WTC11 (cell line): ENCODE data around the gene TACC2. TPM values are rescaled to one million over a fixed set of nuclear protein-coding genes. Genes with fewer than 3 reads are reported as not detected.

Experiments used
- ATAC-seq: fragments of 200-7000 bp; cut with Tn5 transposase; 2 replicates; pipeline ENCODE4 v1.10.0; 2021; ENCODE audit warnings: mild to moderate bottlenecking, moderate library complexity
- CTCF ChIA-PET: fragments of 300-600 bp; sonication (Branson Sonifier 250); formaldehyde crosslinking; loops from one replicate; lab custom pipeline; 2021; ENCODE audit warnings: antibody characterized with exemption; lab: Charles Lee
- POLR2A ChIA-PET: fragments of 350-600 bp; sonication (Branson Sonifier 250); formaldehyde crosslinking; loops from one replicate; lab custom pipeline; 2021; ENCODE audit warnings: antibody characterized with exemption; lab: Charles Lee
- DNase-seq: peaks from one replicate; pipeline ENCODE4 v3.0.0; 2021; ENCODE audit warnings: low spot score
- H3K27ac Mint-ChIP-seq: 2 replicates; pipeline ENCODE4 v1.8.0; 2021; ENCODE audit warnings: mixed read lengths
- H3K27me3 Mint-ChIP-seq: 2 replicates; pipeline ENCODE4 v1.8.0; 2021; ENCODE audit warnings: low read depth, mild to moderate bottlenecking, moderate library complexity, mixed read lengths
- H3K36me3 Mint-ChIP-seq: 2 replicates; pipeline ENCODE4 v1.8.0; 2021; ENCODE audit warnings: mixed read lengths
- H3K4me1 Mint-ChIP-seq: 2 replicates; pipeline ENCODE4 v1.8.0; 2022; ENCODE audit warnings: mixed read lengths
- H3K4me3 Mint-ChIP-seq: 2 replicates; pipeline ENCODE4 v1.8.0; 2021; ENCODE audit warnings: mild to moderate bottlenecking, moderate library complexity, mixed read lengths
- H3K9me3 Mint-ChIP-seq: 2 replicates; pipeline ENCODE4 v1.8.0; 2021; ENCODE audit warnings: mixed read lengths
- ESRRA ChIP-seq: sonication (generic); formaldehyde crosslinking; IDR thresholded peaks from 2 replicates; pipeline ENCODE4 v1.8.1; 2022; ENCODE audit warnings: mild to moderate bottlenecking, missing genetic modification reagents, borderline replicate concordance
- ETV6 ChIP-seq: sonication (generic); formaldehyde crosslinking; IDR thresholded peaks from 2 replicates; pipeline ENCODE4 v1.8.1; 2022; ENCODE audit warnings: mild to moderate bottlenecking, missing genetic modification reagents
- JAZF1 ChIP-seq: fragments of 250-450 bp; sonication (Bioruptor Pico); IDR thresholded peaks from 2 replicates; pipeline ENCODE4 v1.9.0; 2021; ENCODE audit warnings: moderate library complexity, mild to moderate bottlenecking, inconsistent platforms
- KAT7 ChIP-seq: sonication (generic); formaldehyde crosslinking; IDR thresholded peaks from 2 replicates; pipeline ENCODE4 v1.8.1; 2023; ENCODE audit warnings: missing genetic modification reagents, mild to moderate bottlenecking, borderline replicate concordance
- MXD4 ChIP-seq: fragments of 250-450 bp; sonication (Bioruptor Pico); IDR thresholded peaks from 2 replicates; pipeline ENCODE4 v1.8.0; 2021; ENCODE audit warnings: mild to moderate bottlenecking, moderate library complexity, borderline replicate concordance
- NFE2L1 ChIP-seq: sonication (generic); formaldehyde crosslinking; IDR thresholded peaks from 2 replicates; pipeline ENCODE4 v1.8.1; 2023; ENCODE audit warnings: missing genetic modification reagents
- NFYB ChIP-seq: sonication (generic); formaldehyde crosslinking; conservative IDR thresholded peaks from 2 replicates; pipeline ENCODE4 v1.8.0; 2022; ENCODE audit warnings: low read depth, missing genetic modification reagents
- NR2C2 ChIP-seq: sonication (generic); formaldehyde crosslinking; IDR thresholded peaks from 2 replicates; pipeline ENCODE4 v1.8.0; 2022; ENCODE audit warnings: mild to moderate bottlenecking, missing genetic modification reagents
- NR3C1 ChIP-seq: sonication (generic); formaldehyde crosslinking; conservative IDR thresholded peaks from 2 replicates; pipeline ENCODE4 v1.8.1; 2023; ENCODE audit warnings: low read depth, mild to moderate bottlenecking, missing genetic modification reagents
- PRRX2 ChIP-seq: fragments of 250-450 bp; sonication (Bioruptor Pico); IDR thresholded peaks from 2 replicates; pipeline ENCODE4 v1.8.0; 2021; ENCODE audit warnings: mild to moderate bottlenecking
- RORB ChIP-seq: fragments of 250-450 bp; sonication (Bioruptor Pico); IDR thresholded peaks from 2 replicates; pipeline ENCODE4 v1.9.0; 2021; ENCODE audit warnings: mild to moderate bottlenecking
- SOX15 ChIP-seq: fragments of 250-450 bp; sonication (Bioruptor Pico); IDR thresholded peaks from 2 replicates; pipeline ENCODE4 v1.9.0; 2021; ENCODE audit warnings: mild to moderate bottlenecking
- TEAD1 ChIP-seq: sonication (generic); formaldehyde crosslinking; IDR thresholded peaks from 2 replicates; pipeline ENCODE4 v1.8.0; 2022; ENCODE audit warnings: mild to moderate bottlenecking, missing genetic modification reagents
- TEAD4 ChIP-seq: sonication (generic); formaldehyde crosslinking; IDR thresholded peaks from 2 replicates; pipeline ENCODE4 v1.8.0; 2022; ENCODE audit warnings: mild to moderate bottlenecking, missing genetic modification reagents
- TP53 ChIP-seq: sonication (generic); formaldehyde crosslinking; IDR thresholded peaks from 2 replicates; pipeline ENCODE4 v1.8.1; 2023; ENCODE audit warnings: mild to moderate bottlenecking, missing genetic modification reagents
- ZNF138 ChIP-seq: sonication (generic); formaldehyde crosslinking; conservative IDR thresholded peaks from 2 replicates; pipeline ENCODE4 v1.8.1; 2022; ENCODE audit warnings: mild to moderate bottlenecking, moderate library complexity, missing genetic modification reagents
- ZNF396 ChIP-seq: fragments of 250-450 bp; sonication (Bioruptor Pico); IDR thresholded peaks from 2 replicates; pipeline ENCODE4 v1.8.0; 2021; ENCODE audit warnings: mild to moderate bottlenecking, moderate library complexity, borderline replicate concordance
- ZNF416 ChIP-seq: fragments of 250-450 bp; sonication (Bioruptor Pico); IDR thresholded peaks from 2 replicates; pipeline ENCODE4 v1.9.0; 2021; ENCODE audit warnings: mild to moderate bottlenecking, inconsistent platforms
- ZNF671 ChIP-seq: fragments of 250-450 bp; sonication (Bioruptor Pico); IDR thresholded peaks from 2 replicates; pipeline ENCODE4 v1.8.0; 2021; ENCODE audit warnings: mild to moderate bottlenecking
- total RNA-seq: library from RNA; stranded (reverse); gene quantifications from 3 replicates; pipeline ENCODE4 v1.2.3, GENCODE V29; 2021
- TF ChIP-seq, protein P1 (sequence below): sonication (generic); formaldehyde crosslinking; IDR thresholded peaks from 2 replicates; pipeline ENCODE4 v1.8.0; 2022; ENCODE audit warnings: mild to moderate bottlenecking, missing genetic modification reagents
- TF ChIP-seq, protein P2 (sequence below): sonication (generic); formaldehyde crosslinking; IDR thresholded peaks from 2 replicates; pipeline ENCODE4 v1.8.1; 2023; ENCODE audit warnings: mild to moderate bottlenecking, missing genetic modification reagents
- TF ChIP-seq, protein P3 (sequence below): fragments of 250-450 bp; sonication (Bioruptor Pico); IDR thresholded peaks from 2 replicates; pipeline ENCODE4 v2.1.2; 2022; ENCODE audit warnings: mild to moderate bottlenecking, moderate library complexity
- TF ChIP-seq, protein P4 (sequence below): fragments of 250-450 bp; sonication (Bioruptor Pico); IDR thresholded peaks from 2 replicates; pipeline ENCODE4 v1.9.0; 2021; ENCODE audit warnings: moderate library complexity, mild to moderate bottlenecking, inconsistent platforms, borderline replicate concordance
- TF ChIP-seq, protein P5 (sequence below): fragments of 250-450 bp; sonication (Bioruptor Pico); IDR thresholded peaks from 2 replicates; pipeline ENCODE4 v1.9.0; 2021; ENCODE audit warnings: mild to moderate bottlenecking
- TF ChIP-seq, protein P6 (sequence below): sonication (generic); formaldehyde crosslinking; conservative IDR thresholded peaks from 2 replicates; pipeline ENCODE4 v1.8.1; 2023; ENCODE audit warnings: mild to moderate bottlenecking, low read depth, missing genetic modification reagents, moderate library complexity
- TF ChIP-seq, protein P7 (sequence below): sonication (generic); formaldehyde crosslinking; IDR thresholded peaks from 2 replicates; pipeline ENCODE4 v1.8.0; 2023; ENCODE audit warnings: missing genetic modification reagents, mild to moderate bottlenecking, borderline replicate concordance

TACC2 gene
- total RNA-seq, 1 experiment from 2014 or later, result 28.9 TPM

DNA sequence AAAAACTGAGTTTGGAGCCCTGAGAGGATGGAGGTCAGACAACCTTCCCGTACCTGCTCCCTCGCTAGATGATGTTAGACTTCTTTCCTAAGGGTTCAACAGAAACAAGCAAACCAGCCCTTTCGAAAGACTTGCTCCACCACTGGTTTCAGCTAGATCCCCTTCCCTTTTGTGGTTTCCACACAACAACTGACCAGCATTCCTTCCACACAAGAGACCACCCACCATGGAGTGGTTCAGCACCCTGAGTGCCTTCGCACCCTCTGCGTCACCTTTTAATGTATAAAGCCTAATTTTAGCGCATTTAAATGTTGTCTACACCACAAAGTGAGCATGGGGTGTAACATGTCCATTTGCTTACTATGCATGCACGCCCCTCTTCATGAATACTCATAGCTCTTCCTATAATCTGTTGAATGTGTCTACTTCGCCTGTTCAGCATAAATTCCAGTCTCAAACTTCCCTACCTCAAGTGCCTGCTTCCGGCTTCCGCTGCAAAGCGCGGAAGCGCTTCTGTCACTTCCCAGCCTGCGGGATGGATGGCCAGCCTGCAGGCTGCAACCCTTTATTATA is 69.0 kb downstream of the TACC2 start (continued):
- no peak for TF ChIP-seq ESRRA (CRISPR knock-in tag)
- TF ChIP-seq PRRX2 (CRISPR knock-in tag), result no peak
- no peak for TF ChIP-seq ZNF671
- no peak for TF ChIP-seq NFE2L1 (CRISPR knock-in tag)
- no peak for TF ChIP-seq MXD4 (CRISPR knock-in tag)
- TF ChIP-seq NR2C2 (CRISPR knock-in tag), result no peak
- no peak for TF ChIP-seq RORB
- TF ChIP-seq TP53 (CRISPR knock-in tag), result no peak
- no peak for TF ChIP-seq ETV6
- TF ChIP-seq, protein P1, sequence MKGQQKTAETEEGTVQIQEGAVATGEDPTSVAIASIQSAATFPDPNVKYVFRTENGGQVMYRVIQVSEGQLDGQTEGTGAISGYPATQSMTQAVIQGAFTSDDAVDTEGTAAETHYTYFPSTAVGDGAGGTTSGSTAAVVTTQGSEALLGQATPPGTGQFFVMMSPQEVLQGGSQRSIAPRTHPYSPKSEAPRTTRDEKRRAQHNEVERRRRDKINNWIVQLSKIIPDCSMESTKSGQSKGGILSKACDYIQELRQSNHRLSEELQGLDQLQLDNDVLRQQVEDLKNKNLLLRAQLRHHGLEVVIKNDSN (CRISPR knock-in tag), result no peak
- TF ChIP-seq, protein P2, sequence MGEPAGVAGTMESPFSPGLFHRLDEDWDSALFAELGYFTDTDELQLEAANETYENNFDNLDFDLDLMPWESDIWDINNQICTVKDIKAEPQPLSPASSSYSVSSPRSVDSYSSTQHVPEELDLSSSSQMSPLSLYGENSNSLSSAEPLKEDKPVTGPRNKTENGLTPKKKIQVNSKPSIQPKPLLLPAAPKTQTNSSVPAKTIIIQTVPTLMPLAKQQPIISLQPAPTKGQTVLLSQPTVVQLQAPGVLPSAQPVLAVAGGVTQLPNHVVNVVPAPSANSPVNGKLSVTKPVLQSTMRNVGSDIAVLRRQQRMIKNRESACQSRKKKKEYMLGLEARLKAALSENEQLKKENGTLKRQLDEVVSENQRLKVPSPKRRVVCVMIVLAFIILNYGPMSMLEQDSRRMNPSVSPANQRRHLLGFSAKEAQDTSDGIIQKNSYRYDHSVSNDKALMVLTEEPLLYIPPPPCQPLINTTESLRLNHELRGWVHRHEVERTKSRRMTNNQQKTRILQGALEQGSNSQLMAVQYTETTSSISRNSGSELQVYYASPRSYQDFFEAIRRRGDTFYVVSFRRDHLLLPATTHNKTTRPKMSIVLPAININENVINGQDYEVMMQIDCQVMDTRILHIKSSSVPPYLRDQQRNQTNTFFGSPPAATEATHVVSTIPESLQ (CRISPR knock-in tag), result no peak
- TF ChIP-seq, protein P3, sequence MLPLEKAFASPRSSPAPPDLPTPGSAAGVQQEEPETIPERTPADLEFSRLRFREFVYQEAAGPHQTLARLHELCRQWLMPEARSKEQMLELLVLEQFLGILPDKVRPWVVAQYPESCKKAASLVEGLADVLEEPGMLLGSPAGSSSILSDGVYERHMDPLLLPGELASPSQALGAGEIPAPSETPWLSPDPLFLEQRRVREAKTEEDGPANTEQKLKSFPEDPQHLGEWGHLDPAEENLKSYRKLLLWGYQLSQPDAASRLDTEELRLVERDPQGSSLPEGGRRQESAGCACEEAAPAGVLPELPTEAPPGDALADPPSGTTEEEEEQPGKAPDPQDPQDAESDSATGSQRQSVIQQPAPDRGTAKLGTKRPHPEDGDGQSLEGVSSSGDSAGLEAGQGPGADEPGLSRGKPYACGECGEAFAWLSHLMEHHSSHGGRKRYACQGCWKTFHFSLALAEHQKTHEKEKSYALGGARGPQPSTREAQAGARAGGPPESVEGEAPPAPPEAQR, result no peak
- TF ChIP-seq KAT7 (CRISPR knock-in tag), result no peak
- TF ChIP-seq, all 79 proteins: peak for 0

DNA sequence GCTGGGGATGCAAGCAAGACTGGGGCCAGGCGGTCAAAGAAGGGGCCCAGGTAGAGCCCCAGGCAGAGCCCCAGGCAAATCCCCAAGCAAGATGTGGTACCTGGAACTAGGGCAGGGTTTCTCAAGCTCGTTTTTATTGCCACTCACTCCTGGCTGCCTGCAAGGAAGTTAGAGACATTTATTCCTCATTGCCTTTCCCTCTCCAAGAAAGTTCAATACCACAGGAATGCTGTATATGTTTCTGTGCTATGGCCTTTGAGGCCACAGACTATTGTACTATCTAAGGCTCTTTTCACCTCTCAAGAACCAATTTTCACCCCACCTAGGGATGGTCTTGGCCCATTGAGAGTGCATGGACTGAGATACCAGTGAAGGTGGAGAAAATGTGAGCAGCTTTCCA is 71.3 kb downstream of the TACC2 start:
- ATAC-seq (no peak), DNase-seq (no peak)
- Mint-ChIP-seq H3K27ac (no peak overlapping the region), H3K36me3 (no peaks in the 10 kb centered on the region), H3K9me3 (no peaks in the 10 kb centered on the region), H3K4me1 (peaks cover 18% of the 10 kb centered on the region), H3K4me3 (no peak overlapping the region), H3K27me3 (no peaks in the 10 kb centered on the region; the same call in 1 of the 2 replicates)
- POLR2A ChIA-PET, result interaction anchor here (0.6 kb wide), 1 partner anchor 72 kb away, joined by 3 read pairs; no protein-coding TSS in a partner anchor
- CTCF ChIA-PET, result interaction anchor here (2.6 kb wide), 1 partner anchor 9 kb away, joined by 17 read pairs; no protein-coding TSS in a partner anchor
- TF ChIP-seq, protein P4, sequence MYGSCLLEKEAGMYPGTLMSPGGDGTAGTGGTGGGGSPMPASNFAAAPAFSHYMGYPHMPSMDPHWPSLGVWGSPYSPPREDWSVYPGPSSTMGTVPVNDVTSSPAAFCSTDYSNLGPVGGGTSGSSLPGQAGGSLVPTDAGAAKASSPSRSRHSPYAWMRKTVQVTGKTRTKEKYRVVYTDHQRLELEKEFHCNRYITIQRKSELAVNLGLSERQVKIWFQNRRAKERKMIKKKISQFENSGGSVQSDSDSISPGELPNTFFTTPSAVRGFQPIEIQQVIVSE (CRISPR knock-in tag), result no peak
- TF ChIP-seq MXD4 (CRISPR knock-in tag), result no peak
- TF ChIP-seq, protein P5, sequence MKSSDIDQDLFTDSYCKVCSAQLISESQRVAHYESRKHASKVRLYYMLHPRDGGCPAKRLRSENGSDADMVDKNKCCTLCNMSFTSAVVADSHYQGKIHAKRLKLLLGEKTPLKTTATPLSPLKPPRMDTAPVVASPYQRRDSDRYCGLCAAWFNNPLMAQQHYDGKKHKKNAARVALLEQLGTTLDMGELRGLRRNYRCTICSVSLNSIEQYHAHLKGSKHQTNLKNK (CRISPR knock-in tag), result no peak
- no peak for TF ChIP-seq NFYB (CRISPR knock-in tag)
- TF ChIP-seq TEAD4 (CRISPR knock-in tag), result no peak
- no peak for TF ChIP-seq TEAD1 (CRISPR knock-in tag)
- no peak for TF ChIP-seq ZNF138 (CRISPR knock-in tag)
- TF ChIP-seq, protein P6, sequence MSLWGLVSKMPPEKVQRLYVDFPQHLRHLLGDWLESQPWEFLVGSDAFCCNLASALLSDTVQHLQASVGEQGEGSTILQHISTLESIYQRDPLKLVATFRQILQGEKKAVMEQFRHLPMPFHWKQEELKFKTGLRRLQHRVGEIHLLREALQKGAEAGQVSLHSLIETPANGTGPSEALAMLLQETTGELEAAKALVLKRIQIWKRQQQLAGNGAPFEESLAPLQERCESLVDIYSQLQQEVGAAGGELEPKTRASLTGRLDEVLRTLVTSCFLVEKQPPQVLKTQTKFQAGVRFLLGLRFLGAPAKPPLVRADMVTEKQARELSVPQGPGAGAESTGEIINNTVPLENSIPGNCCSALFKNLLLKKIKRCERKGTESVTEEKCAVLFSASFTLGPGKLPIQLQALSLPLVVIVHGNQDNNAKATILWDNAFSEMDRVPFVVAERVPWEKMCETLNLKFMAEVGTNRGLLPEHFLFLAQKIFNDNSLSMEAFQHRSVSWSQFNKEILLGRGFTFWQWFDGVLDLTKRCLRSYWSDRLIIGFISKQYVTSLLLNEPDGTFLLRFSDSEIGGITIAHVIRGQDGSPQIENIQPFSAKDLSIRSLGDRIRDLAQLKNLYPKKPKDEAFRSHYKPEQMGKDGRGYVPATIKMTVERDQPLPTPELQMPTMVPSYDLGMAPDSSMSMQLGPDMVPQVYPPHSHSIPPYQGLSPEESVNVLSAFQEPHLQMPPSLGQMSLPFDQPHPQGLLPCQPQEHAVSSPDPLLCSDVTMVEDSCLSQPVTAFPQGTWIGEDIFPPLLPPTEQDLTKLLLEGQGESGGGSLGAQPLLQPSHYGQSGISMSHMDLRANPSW (CRISPR knock-in tag), result no peak
- no peak for TF ChIP-seq ZNF416
- no peak for TF ChIP-seq NR3C1 (CRISPR knock-in tag)
- TF ChIP-seq, protein P7, sequence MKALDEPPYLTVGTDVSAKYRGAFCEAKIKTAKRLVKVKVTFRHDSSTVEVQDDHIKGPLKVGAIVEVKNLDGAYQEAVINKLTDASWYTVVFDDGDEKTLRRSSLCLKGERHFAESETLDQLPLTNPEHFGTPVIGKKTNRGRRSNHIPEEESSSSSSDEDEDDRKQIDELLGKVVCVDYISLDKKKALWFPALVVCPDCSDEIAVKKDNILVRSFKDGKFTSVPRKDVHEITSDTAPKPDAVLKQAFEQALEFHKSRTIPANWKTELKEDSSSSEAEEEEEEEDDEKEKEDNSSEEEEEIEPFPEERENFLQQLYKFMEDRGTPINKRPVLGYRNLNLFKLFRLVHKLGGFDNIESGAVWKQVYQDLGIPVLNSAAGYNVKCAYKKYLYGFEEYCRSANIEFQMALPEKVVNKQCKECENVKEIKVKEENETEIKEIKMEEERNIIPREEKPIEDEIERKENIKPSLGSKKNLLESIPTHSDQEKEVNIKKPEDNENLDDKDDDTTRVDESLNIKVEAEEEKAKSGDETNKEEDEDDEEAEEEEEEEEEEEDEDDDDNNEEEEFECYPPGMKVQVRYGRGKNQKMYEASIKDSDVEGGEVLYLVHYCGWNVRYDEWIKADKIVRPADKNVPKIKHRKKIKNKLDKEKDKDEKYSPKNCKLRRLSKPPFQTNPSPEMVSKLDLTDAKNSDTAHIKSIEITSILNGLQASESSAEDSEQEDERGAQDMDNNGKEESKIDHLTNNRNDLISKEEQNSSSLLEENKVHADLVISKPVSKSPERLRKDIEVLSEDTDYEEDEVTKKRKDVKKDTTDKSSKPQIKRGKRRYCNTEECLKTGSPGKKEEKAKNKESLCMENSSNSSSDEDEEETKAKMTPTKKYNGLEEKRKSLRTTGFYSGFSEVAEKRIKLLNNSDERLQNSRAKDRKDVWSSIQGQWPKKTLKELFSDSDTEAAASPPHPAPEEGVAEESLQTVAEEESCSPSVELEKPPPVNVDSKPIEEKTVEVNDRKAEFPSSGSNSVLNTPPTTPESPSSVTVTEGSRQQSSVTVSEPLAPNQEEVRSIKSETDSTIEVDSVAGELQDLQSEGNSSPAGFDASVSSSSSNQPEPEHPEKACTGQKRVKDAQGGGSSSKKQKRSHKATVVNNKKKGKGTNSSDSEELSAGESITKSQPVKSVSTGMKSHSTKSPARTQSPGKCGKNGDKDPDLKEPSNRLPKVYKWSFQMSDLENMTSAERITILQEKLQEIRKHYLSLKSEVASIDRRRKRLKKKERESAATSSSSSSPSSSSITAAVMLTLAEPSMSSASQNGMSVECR, result no peak
- no peak for TF ChIP-seq JAZF1
- TF ChIP-seq ZNF396 (CRISPR knock-in tag), result no peak
- TF ChIP-seq SOX15 (CRISPR knock-in tag), result no peak
